Left renal cortex interstitium (tissue), 4 donors: ENCODE measurements around the gene LYAR. TPM values are rescaled to one million over a fixed set of nuclear protein-coding genes. Genes with fewer than 3 reads are reported as not detected.

Experiments
- DNase-seq, 4 donors: peaks; one replicate each; pipeline ENCODE4 v3.0.0-alpha.2; 2013; ENCODE audit warnings: low read depth in 4 of 4, low spot score in 2 of 4, missing footprints in 1 of 4
- polyA plus RNA-seq, 4 donors: library from polyadenylated mRNA; unstranded; fragments of 120-200 nt; gene quantifications; one replicate each; pipeline ENCODE4 v1.2.1, GENCODE V29; 2013; ENCODE audit not compliant: insufficient read length in 4 of 4

Gene LYAR
- polyA plus RNA-seq, 4 donors = 18.3 to 21.5 (median 20.5) TPM

- no peak for DNase-seq
Observed at GRCh38 chr4:4225915-4226605, 63.9 kb downstream of the LYAR start.

Other genes with a start within 250 kb of the LYAR start
- gene OTOP1, start 63.2 kb downstream of the LYAR start, polyA plus RNA-seq = not detected
- 10 to 100 TPM; 41.8 to 56.0 (median 48.6) TPM for gene TMEM128, start 41.9 kb downstream of the LYAR start, polyA plus RNA-seq
- gene ZBTB49, start 97 bp upstream of the LYAR start, polyA plus RNA-seq = 10 to 100 TPM in 2 of 4 donors, 1 to 10 TPM in 2; 8.6 to 10.8 (median 10.1) TPM
- 1 to 10 TPM; 4.1 to 6.2 (median 4.7) TPM for gene NSG1, start 96.9 kb upstream of the LYAR start, polyA plus RNA-seq